ENCODE results near the gene SIPA1.

Gene SIPA1

GRCh38 chr11:65637794-65638419 is at the start of gene SIPA1:
TSS of gene SIPA1 (plus strand) at chr11:65638101. CDS start at chr11:65640922, 2,821 bp downstream.
- Mint-ChIP-seq H3K9me3 (no peaks in the 10 kb centered on the region), H3K4me3 (peak within 1 kb of the TSS; percentile 83 to 91 (median 86)), H3K27ac (peak within 1 kb of the TSS; percentile 70 to 85 (median 72)), H3K36me3 (ENCODE audit: low read depth) (peaks cover 8% of the 10 kb centered on the region), H3K27me3 (ENCODE audit: low read depth) (no peaks in the 10 kb centered on the region), H3K4me1 (peaks cover 5% of the 10 kb centered on the region)
- peak in 2 of 3 experiments; percentile 36 to 46 for TF ChIP-seq CTCF (IDR thresholded peaks at IDR 0.05; ENCODE audit: unreplicated experiment in 3 of 3)

- Mint-ChIP-seq H3K27me3 (ENCODE audit: low read depth) (peaks cover 19% of the 10 kb centered on the region), H3K36me3 (ENCODE audit: low read depth) (peaks cover 4% of the 10 kb centered on the region), H3K9me3 (no peaks in the 10 kb centered on the region), H3K27ac (peak overlapping the region in 1 of 3 experiments; percentile 23), H3K4me1 (peaks cover 27% of the 10 kb centered on the region), H3K4me3 (peak overlapping the region in 1 of 3 experiments; percentile 38)
- TF ChIP-seq CTCF (IDR thresholded peaks at IDR 0.05; ENCODE audit: unreplicated experiment in 3 of 3), result peak; percentile 28 to 40 (median 32)
These were observed 49.5 kb upstream of the SIPA1 start for GRCh38 chr11:65588199-65589054.

GRCh38 chr11:65589444-65590239 is 48.3 kb upstream of the SIPA1 start:
- Mint-ChIP-seq H3K4me3 (no peak overlapping the region), H3K36me3 (ENCODE audit: low read depth) (peaks cover 4% of the 10 kb centered on the region), H3K27ac (no peak overlapping the region), H3K9me3 (no peaks in the 10 kb centered on the region), H3K4me1 (peaks cover 27% of the 10 kb centered on the region), H3K27me3 (ENCODE audit: low read depth) (peaks cover 24% of the 10 kb centered on the region)
- TF ChIP-seq CTCF (IDR thresholded peaks at IDR 0.05; ENCODE audit: unreplicated experiment in 3 of 3), result no peak

GRCh38 chr11:65590240-65590738 is 47.6 kb upstream of the SIPA1 start:
- Mint-ChIP-seq H3K4me3 (peak overlapping the region; percentile 40 to 65 (median 60)), H3K27ac (peak overlapping the region in 2 of 3 experiments; percentile 77), H3K27me3 (ENCODE audit: low read depth) (peaks cover 29% of the 10 kb centered on the region), H3K36me3 (ENCODE audit: low read depth) (peaks cover 4% of the 10 kb centered on the region), H3K9me3 (no peaks in the 10 kb centered on the region), H3K4me1 (peaks cover 27% of the 10 kb centered on the region)
- TF ChIP-seq CTCF (IDR thresholded peaks at IDR 0.05; ENCODE audit: unreplicated experiment in 3 of 3), result no peak

- TF ChIP-seq CTCF (IDR thresholded peaks at IDR 0.05; ENCODE audit: unreplicated experiment in 3 of 3), result peak in 2 of 3 experiments; percentile 6 to 35
- Mint-ChIP-seq H3K27me3 (ENCODE audit: low read depth) (peaks cover 32% of the 10 kb centered on the region), H3K36me3 (ENCODE audit: low read depth) (peaks cover 4% of the 10 kb centered on the region), H3K9me3 (no peaks in the 10 kb centered on the region), H3K27ac (no peak overlapping the region), H3K4me1 (peaks cover 18% of the 10 kb centered on the region), H3K4me3 (peak overlapping the region in 1 of 3 experiments; percentile 45)
These were observed 45.7 kb upstream of the SIPA1 start for GRCh38 chr11:65591939-65592857.
